ENCODE measurements around the gene MRTFA. TPM values are rescaled to one million over a fixed set of nuclear protein-coding genes. Genes with fewer than 3 reads are reported as not detected.

The MRTFA gene
- total RNA-seq, 3 donors from 2014 or later (not counting 1 experiment from before 2014, with no cell fraction given) = 81.8 to 91.9 (median 83.5) TPM

- Mint-ChIP-seq H3K36me3 (no peaks in the 10 kb centered on the region), H3K4me3 (no peak overlapping the region), H3K27me3 (ENCODE audit: low read depth in 2 of 2) (no peaks in the 10 kb centered on the region), H3K27ac (peak overlapping the region in 1 of 2 donors; percentile 11), H3K4me1 (peaks cover 22 to 30% of the 10 kb centered on the region in 2 donors), H3K9me3 (no peaks in the 10 kb centered on the region)
- Histone ChIP-seq H3K36me3 (ENCODE audit: control insufficient read depth, insufficient read depth, low read length) (peaks cover 2% of the 10 kb centered on the region), H3K4me3 (ENCODE audit: low read length) (no peak overlapping the region), H3K27me3 (ENCODE audit: control insufficient read depth, insufficient read depth, low read length) (no peaks in the 10 kb centered on the region), H3K9me3 (ENCODE audit: control insufficient read depth, insufficient read depth, low read length) (no peaks in the 10 kb centered on the region), H3K4me1 (ENCODE audit: control insufficient read depth, insufficient read depth, low read length) (no peaks in the 10 kb centered on the region), H3K27ac (ENCODE audit: low read length) (no peak overlapping the region)
- WGBS (ENCODE audit: insufficient coverage) = no CpG with 5 or more reads among the region's 2 CpGs
- intact Hi-C loops (cut with micrococcal nuclease) = no loop called here
- no peak for TF ChIP-seq CTCF (IDR thresholded peaks at IDR 0.05)
- DNase-seq (no peak), ATAC-seq (no peak)
Measured at GRCh38 chr22:40493441-40493840, 143.1 kb downstream of the MRTFA start.

GRCh38 chr22:40491990-40492631, 144.4 kb downstream of the MRTFA start:
- TF ChIP-seq CTCF (IDR thresholded peaks at IDR 0.05) = no peak
- Histone ChIP-seq H3K4me1 (ENCODE audit: control insufficient read depth, insufficient read depth, low read length) (no peaks in the 10 kb centered on the region), H3K9me3 (ENCODE audit: control insufficient read depth, insufficient read depth, low read length) (no peaks in the 10 kb centered on the region), H3K36me3 (ENCODE audit: control insufficient read depth, insufficient read depth, low read length) (peaks cover 2% of the 10 kb centered on the region), H3K27me3 (ENCODE audit: control insufficient read depth, insufficient read depth, low read length) (no peaks in the 10 kb centered on the region), H3K4me3 (ENCODE audit: low read length) (no peak overlapping the region), H3K27ac (ENCODE audit: low read length) (peak overlapping the region; percentile 46)
- no peaks in the 10 kb centered on the region for H3K36me3 Mint-ChIP-seq
- H3K27ac Mint-ChIP-seq = peak overlapping the region; percentile 50 to 62
- peak in 1 of 2 donors; percentile 55 for DNase-seq
- no peaks in the 10 kb centered on the region for H3K9me3 Mint-ChIP-seq
- peak; percentile 44 to 58 (median 50) for ATAC-seq
- no peaks in the 10 kb centered on the region for H3K27me3 Mint-ChIP-seq (ENCODE audit: low read depth in 2 of 2)
- intact Hi-C loops (cut with micrococcal nuclease) = no loop called here
- 57% methylated on average over 5 of the region's 5 CpGs for WGBS (ENCODE audit: insufficient coverage)
- peaks cover 22 to 35% of the 10 kb centered on the region in 2 donors for H3K4me1 Mint-ChIP-seq
- H3K4me3 Mint-ChIP-seq = no peak overlapping the region

- no peaks in the 10 kb centered on the region for H3K9me3 ChIP-seq (ENCODE audit: control insufficient read depth, insufficient read depth, low read length)
- no peaks in the 10 kb centered on the region for H3K27me3 Mint-ChIP-seq (ENCODE audit: low read depth in 2 of 2)
- DNase-seq (peak in 1 of 2 donors; percentile 68), ATAC-seq (peak; percentile 55 to 72 (median 71))
- no peaks in the 10 kb centered on the region for H3K36me3 Mint-ChIP-seq
- no peak overlapping the region for H3K4me3 ChIP-seq (ENCODE audit: low read length)
- H3K27ac Mint-ChIP-seq = no peak overlapping the region
- peak; percentile 75 for TF ChIP-seq CTCF (IDR thresholded peaks at IDR 0.05)
- H3K4me1 ChIP-seq (ENCODE audit: control insufficient read depth, insufficient read depth, low read length) = no peaks in the 10 kb centered on the region
- no peaks in the 10 kb centered on the region for H3K9me3 Mint-ChIP-seq
- intact Hi-C loops (cut with micrococcal nuclease) = loop anchor here (1.0 to 2.0 kb wide), 2 partner anchors 25 to 51 kb away; no protein-coding TSS in a partner anchor
- H3K36me3 ChIP-seq (ENCODE audit: control insufficient read depth, insufficient read depth, low read length) = peaks cover 2% of the 10 kb centered on the region
- peaks cover 23 to 26% of the 10 kb centered on the region in 2 donors for H3K4me1 Mint-ChIP-seq
- H3K27me3 ChIP-seq (ENCODE audit: control insufficient read depth, insufficient read depth, low read length) = no peaks in the 10 kb centered on the region
- no peak overlapping the region for H3K4me3 Mint-ChIP-seq
- WGBS (ENCODE audit: insufficient coverage) = 17% methylated on average over 1 of the region's 3 CpGs
- no peak overlapping the region for H3K27ac ChIP-seq (ENCODE audit: low read length)
Measured at GRCh38 chr22:40487663-40488249, 148.8 kb downstream of the MRTFA start.
